Activated CD8-positive, alpha-beta memory T cell treated with anti-CD3 and anti-CD28 coated beads for 48 hours (primary cell): ENCODE results near the gene SCO1.
"Not testable (repeated sequence)": the region's sequence is repeated elsewhere in the genome, so short reads cannot be mapped to it uniquely, and the experiment has no call there.

Source experiments
- DNase-seq, 3 experiments: peaks; one replicate each; pipeline ENCODE4 v3.0.0-alpha.2; 2020; ENCODE audit warnings: low read depth in 2 of 3, low spot score in 2 of 3

The SCO1 gene

GRCh38 chr17:10726196-10726595 lies 28.9 kb upstream of the SCO1 start:
- no peak for DNase-seq

GRCh38 chr17:10725262-10725661 lies 27.9 kb upstream of the SCO1 start:
- no peak for DNase-seq

GRCh38 chr17:10724546-10725195 lies 27.3 kb upstream of the SCO1 start:
- no peak for DNase-seq

GRCh38 chr17:10718547-10718946 lies 21.2 kb upstream of the SCO1 start:
- no peak for DNase-seq

- DNase-seq = no peak
Observed at GRCh38 chr17:10716218-10716617, 18.9 kb upstream of the SCO1 start.

- no peak for DNase-seq
Observed at GRCh38 chr17:10713318-10713717, 16.0 kb upstream of the SCO1 start.

GRCh38 chr17:10705727-10706126 lies 8.4 kb upstream of the SCO1 start:
- no peak for DNase-seq

- DNase-seq = no peak
Observed at GRCh38 chr17:10702574-10702973, 5.2 kb upstream of the SCO1 start.

- no peak for DNase-seq
Observed at GRCh38 chr17:10699856-10700255, 2.5 kb upstream of the SCO1 start.

- DNase-seq = no peak
Observed at GRCh38 chr17:10698096-10698818, 924 bp upstream of the SCO1 start.

GRCh38 chr17:10695875-10696407 lies 1.4 kb downstream of the SCO1 start:
- DNase-seq = not testable (repeated sequence)

GRCh38 chr17:10687499-10687898 lies 9.8 kb downstream of the SCO1 start:
- DNase-seq = no peak

GRCh38 chr17:10683853-10684252 lies 13.5 kb downstream of the SCO1 start:
- no peak for DNase-seq

GRCh38 chr17:10681866-10682446 lies 15.4 kb downstream of the SCO1 start:
- DNase-seq = no peak

GRCh38 chr17:10674704-10675103 lies 22.6 kb downstream of the SCO1 start:
- no peak for DNase-seq

- no peak for DNase-seq
Observed at GRCh38 chr17:10673312-10673711, 24.0 kb downstream of the SCO1 start.

GRCh38 chr17:10668775-10669174 lies 28.6 kb downstream of the SCO1 start:
- DNase-seq = no peak

- no peak for DNase-seq
Observed at GRCh38 chr17:10666906-10667305, 30.4 kb downstream of the SCO1 start.

- no peak for DNase-seq
Observed at GRCh38 chr17:10664571-10664970, 32.8 kb downstream of the SCO1 start.

- no peak for DNase-seq
Observed at GRCh38 chr17:10663231-10663630, 34.1 kb downstream of the SCO1 start.

- no peak for DNase-seq
Observed at GRCh38 chr17:10661437-10661836, 35.9 kb downstream of the SCO1 start.

GRCh38 chr17:10657879-10658278 lies 39.5 kb downstream of the SCO1 start:
- DNase-seq = no peak
